Mononuclear cell (primary cell): ENCODE data around the gene NRGN. TPM values are rescaled to one million over a fixed set of nuclear protein-coding genes. Genes with fewer than 3 reads are reported as not detected.
A peak's percentile ranks its signal among the peaks of the same experiment; 100 is the strongest.

Source experiments
- H3K27me3 ChIP-seq: 2 replicates; pipeline ENCODE4 v1.6.0; 2011; ENCODE audit warnings: low read length, control low read depth; ENCODE audit not compliant: insufficient read depth
- H3K4me1 ChIP-seq: 2 replicates; pipeline ENCODE4 v1.5.1; 2011; ENCODE audit warnings: mild to moderate bottlenecking, low read length, control low read depth; ENCODE audit not compliant: insufficient read depth
- H3K4me3 ChIP-seq: 2 replicates; pipeline ENCODE4 v1.5.1; 2011; ENCODE audit warnings: mild to moderate bottlenecking, low read length, moderate library complexity
- H3K9me3 ChIP-seq: 2 replicates; pipeline ENCODE4 v1.5.1; 2011; ENCODE audit warnings: low read depth, mild to moderate bottlenecking, control low read depth, low read length
- total RNA-seq: library from RNA; depleted of rRNA; stranded (reverse); fragments of >200 nt; gene quantifications from one replicate; pipeline ENCODE4 v1.2.3, GENCODE V29; 2012

NRGN gene
- total RNA-seq, 1 donor = 58.9 TPM

GRCh38 chr11:124728134-124728533 lies 11.6 kb upstream of the NRGN start:
- H3K9me3 ChIP-seq = no peaks in the 10 kb centered on the region
- no peak overlapping the region for H3K4me3 ChIP-seq
- H3K27me3 ChIP-seq = no peaks in the 10 kb centered on the region
- peaks cover 72% of the 10 kb centered on the region for H3K4me1 ChIP-seq

GRCh38 chr11:124729571-124729970 lies 10.2 kb upstream of the NRGN start:
- Histone ChIP-seq H3K27me3 (no peaks in the 10 kb centered on the region), H3K4me3 (no peak overlapping the region), H3K9me3 (no peaks in the 10 kb centered on the region), H3K4me1 (peaks cover 68% of the 10 kb centered on the region)

- Histone ChIP-seq H3K4me1 (peaks cover 71% of the 10 kb centered on the region), H3K4me3 (no peak overlapping the region), H3K27me3 (no peaks in the 10 kb centered on the region), H3K9me3 (no peaks in the 10 kb centered on the region)
Observed at GRCh38 chr11:124732230-124732629, 7.5 kb upstream of the NRGN start.

- H3K4me3 ChIP-seq = no peak overlapping the region
- H3K27me3 ChIP-seq = no peaks in the 10 kb centered on the region
- H3K9me3 ChIP-seq = no peaks in the 10 kb centered on the region
- peaks cover 69% of the 10 kb centered on the region for H3K4me1 ChIP-seq
Observed at GRCh38 chr11:124736736-124737135, 3.0 kb upstream of the NRGN start.

GRCh38 chr11:124737638-124738305 lies 2.0 kb upstream of the NRGN start:
- no peaks in the 10 kb centered on the region for H3K27me3 ChIP-seq
- H3K4me3 ChIP-seq = no peak overlapping the region
- no peaks in the 10 kb centered on the region for H3K9me3 ChIP-seq
- H3K4me1 ChIP-seq = peaks cover 68% of the 10 kb centered on the region

- Histone ChIP-seq H3K4me3 (no peak overlapping the region), H3K4me1 (peaks cover 64% of the 10 kb centered on the region), H3K9me3 (no peaks in the 10 kb centered on the region)
Observed at GRCh38 chr11:124738713-124739478, 846 bp upstream of the NRGN start.

GRCh38 chr11:124740277-124740882 lies 638 bp downstream of the NRGN start:
- Histone ChIP-seq H3K4me3 (peak overlapping the region; percentile 53), H3K9me3 (no peaks in the 10 kb centered on the region), H3K4me1 (peaks cover 62% of the 10 kb centered on the region), H3K27me3 (no peaks in the 10 kb centered on the region)

More at GRCh38 chr11:124738713-124739478, 846 bp upstream of the NRGN start:
- no peaks in the 10 kb centered on the region for H3K27me3 ChIP-seq

GRCh38 chr11:124742555-124742954 lies 2.8 kb downstream of the NRGN start:
- H3K4me1 ChIP-seq = peaks cover 54% of the 10 kb centered on the region
- no peaks in the 10 kb centered on the region for H3K27me3 ChIP-seq
- no peaks in the 10 kb centered on the region for H3K9me3 ChIP-seq
- H3K4me3 ChIP-seq = no peak overlapping the region

- H3K4me3 ChIP-seq = no peak overlapping the region
- no peaks in the 10 kb centered on the region for H3K9me3 ChIP-seq
- H3K4me1 ChIP-seq = peaks cover 49% of the 10 kb centered on the region
- H3K27me3 ChIP-seq = no peaks in the 10 kb centered on the region
Observed at GRCh38 chr11:124743050-124743449, 3.3 kb downstream of the NRGN start.

GRCh38 chr11:124745270-124745834 lies 5.6 kb downstream of the NRGN start:
- H3K4me1 ChIP-seq = peaks cover 62% of the 10 kb centered on the region
- H3K27me3 ChIP-seq = no peaks in the 10 kb centered on the region
- no peaks in the 10 kb centered on the region for H3K9me3 ChIP-seq
- H3K4me3 ChIP-seq = no peak overlapping the region

- H3K4me3 ChIP-seq = peak overlapping the region; percentile 65
- H3K27me3 ChIP-seq = no peaks in the 10 kb centered on the region
- H3K9me3 ChIP-seq = no peaks in the 10 kb centered on the region
- peaks cover 56% of the 10 kb centered on the region for H3K4me1 ChIP-seq
Observed at GRCh38 chr11:124745835-124746620, 6.3 kb downstream of the NRGN start.

GRCh38 chr11:124746621-124747243 lies 7.0 kb downstream of the NRGN start:
- Histone ChIP-seq H3K4me3 (peak overlapping the region; percentile 65), H3K27me3 (no peaks in the 10 kb centered on the region), H3K9me3 (no peaks in the 10 kb centered on the region), H3K4me1 (peaks cover 49% of the 10 kb centered on the region)

- no peaks in the 10 kb centered on the region for H3K9me3 ChIP-seq
- no peak overlapping the region for H3K4me3 ChIP-seq
- peaks cover 48% of the 10 kb centered on the region for H3K4me1 ChIP-seq
- no peaks in the 10 kb centered on the region for H3K27me3 ChIP-seq
Observed at GRCh38 chr11:124747406-124748099, 7.8 kb downstream of the NRGN start.

GRCh38 chr11:124748100-124748418 lies 8.3 kb downstream of the NRGN start:
- peaks cover 52% of the 10 kb centered on the region for H3K4me1 ChIP-seq
- no peak overlapping the region for H3K4me3 ChIP-seq
- H3K9me3 ChIP-seq = no peaks in the 10 kb centered on the region
- H3K27me3 ChIP-seq = no peaks in the 10 kb centered on the region
